GM12878 (cell line): ENCODE results near the gene YWHAH. TPM values are rescaled to one million over a fixed set of nuclear protein-coding genes. Genes with fewer than 3 reads are reported as not detected.

Experiments
- ATAC-seq: fragments of 200-7000 bp; cut with Tn5 transposase; 3 replicates; pipeline ENCODE4 v1.9.1; 2020; ENCODE audit warnings: mild to moderate bottlenecking, moderate library complexity
- BruUV-seq: library from RNA; stranded (reverse); fragments of 400-500 nt; replicated peaks from 2 replicates; lab custom pipeline; 2021; lab: Mats Ljungman, UMichigan
- CTCF ChIA-PET: fragments of 300-600 bp; sonication (Branson Sonifier 250); formaldehyde crosslinking; extraction: SDS; loops from one replicate; lab custom pipeline; 2021; ENCODE audit warnings: inconsistent platforms; lab: Yijun Ruan, JAX
- POLR2A ChIA-PET: fragments of 350-600 bp; formaldehyde crosslinking; extraction: SDS; loops from one replicate; lab custom pipeline; 2021; ENCODE audit warnings: inconsistent platforms; lab: Charles Lee
- RAD21 ChIA-PET: fragments of 300-600 bp; sonication (Branson Sonifier 250); formaldehyde crosslinking; loops from one replicate; lab custom pipeline; 2023; ENCODE audit warnings: antibody characterized with exemption; ENCODE audit not compliant: unreplicated experiment; lab: Charles Lee
- SMC1A ChIA-PET: fragments of 300-600 bp; sonication (Branson Sonifier 250); formaldehyde crosslinking; loops from one replicate; lab custom pipeline; 2023; ENCODE audit not compliant: unreplicated experiment, uncharacterized antibody; lab: Charles Lee
- DNase-seq: peaks from one replicate; pipeline ENCODE4 v3.0.0-alpha.2; 2011; ENCODE audit warnings: low read depth, low spot score
- FAIRE-seq: peaks from 3 replicates; lab custom pipeline; 2011; peaks lifted over from hg19 to GRCh38; lab: Jason Lieb, UNC
- H2AFZ ChIP-seq: 2 replicates; pipeline ENCODE4 v1.6.0; 2011; ENCODE audit warnings: low read depth, low read length, control low read depth; ENCODE audit not compliant: control insufficient read depth
- H3K27ac ChIP-seq: 2 replicates; pipeline ENCODE4 v1.5.1; 2011; ENCODE audit warnings: control low read depth; ENCODE audit not compliant: control insufficient read depth, insufficient read depth
- H3K27me3 ChIP-seq, 2 experiments: replicated peaks in 1 of 2; 2 replicates each; pipeline versions ENCODE4 v1.6.0 to v1.6.1; 2011; ENCODE audit warnings: low read length in 1 of 2; ENCODE audit not compliant: control insufficient read depth in 2 of 2, insufficient read depth in 2 of 2
- H3K36me3 ChIP-seq, 2 experiments: 2 replicates each; pipeline ENCODE4 v1.5.1; 2011; ENCODE audit warnings: low read length in 1 of 2; ENCODE audit not compliant: control insufficient read depth in 2 of 2, insufficient read depth in 2 of 2
- H3K4me1 ChIP-seq: 2 replicates; pipeline ENCODE4 v1.6.1; 2011; ENCODE audit warnings: mild to moderate bottlenecking, low read length, moderate library complexity, mixed read lengths; ENCODE audit not compliant: control insufficient read depth, insufficient read depth
- H3K4me2 ChIP-seq: 2 replicates; pipeline ENCODE4 v1.6.0; 2011; ENCODE audit warnings: control low read depth; ENCODE audit not compliant: control insufficient read depth, insufficient read depth
- H3K4me3 ChIP-seq: fragments of 200-600 bp; sonication (generic); 2 replicates; pipeline ENCODE4 v1.5.1; 2016
- H3K79me2 ChIP-seq: 2 replicates; pipeline ENCODE4 v1.6.0; 2011; ENCODE audit warnings: low read length; ENCODE audit not compliant: control insufficient read depth, insufficient read depth
- H3K9ac ChIP-seq: 2 replicates; pipeline ENCODE4 v1.8.0; 2011; ENCODE audit warnings: low read length, control low read depth, mixed read lengths; ENCODE audit not compliant: control insufficient read depth, insufficient read depth
- H3K9me3 ChIP-seq: replicated peaks from 3 replicates; pipeline ENCODE4 v1.5.1; 2011; ENCODE audit warnings: mild to moderate bottlenecking, low read length; ENCODE audit not compliant: control insufficient read depth, insufficient read depth
- H4K20me1 ChIP-seq: 2 replicates; pipeline ENCODE4 v1.6.0; 2011; ENCODE audit not compliant: control insufficient read depth, insufficient read depth
- E2F4 ChIP-seq: IDR thresholded peaks from 2 replicates; pipeline ENCODE4 v1.6.1; 2012; ENCODE audit warnings: low read depth, low read length, improper control_type of control experiment
- KDM1A ChIP-seq: fragments of 200-600 bp; sonication (generic); IDR thresholded peaks from 2 replicates; pipeline ENCODE4 v1.6.1; 2016; ENCODE audit warnings: borderline replicate concordance
- SIN3A ChIP-seq: IDR thresholded peaks from 2 replicates; pipeline ENCODE4 v1.6.1; 2012; ENCODE audit warnings: low read depth, low read length, improper control_type of control experiment
- TCF3 ChIP-seq: IDR thresholded peaks from 2 replicates; pipeline ENCODE4 v1.6.1; 2012; ENCODE audit warnings: low read depth, mild to moderate bottlenecking, low read length, borderline replicate concordance; ENCODE audit not compliant: insufficient read depth
- WGBS: methylation state at CpG from one replicate; pipeline ENCODE4 v1.1.6; 2016; ENCODE audit warnings: low lambda C conversion rate; ENCODE audit not compliant: insufficient replicate concordance, insufficient coverage; ENCODE audit errors: missing lambda C conversion rate; 5-methylcytosine and 5-hydroxymethylcytosine counted together
- in situ Hi-C: fragments of 300-500 bp; cut with MboI; formaldehyde crosslinking; loops from 9 replicates; pipeline ENCODE4 v1.14.3; 2018; ENCODE audit warnings: mixed read lengths
- intact Hi-C: fragments of 100-400 bp; cut with micrococcal nuclease; formaldehyde crosslinking; loops from one replicate; pipeline ENCODE4 v1.14.2; 2022; ENCODE audit not compliant: unreplicated experiment
- polyA plus RNA-seq, 11 experiments: library from polyadenylated mRNA; depleted of rRNA in 4 of 11; unstranded in 6 of 11; stranded (reverse) in 5 of 11; fragments of >200 nt; fragmentation: Nextera tagmentation in 4 of 11; fragmentation: Illumina TruSeq in 1 of 11; extraction: Ambion mirVana in 4 of 11; extraction: Trizol in 1 of 11; gene quantifications; 1 replicate in 1 of 11; 2 replicates in 10 of 11; pipeline versions ENCODE4 v1.2.1 to v1.2.3, GENCODE V29; 2011 to 2016; ENCODE audit warnings: inconsistent platforms in 2 of 11, missing spikeins in 2 of 11, low read depth in 1 of 11
- total RNA-seq, 4 experiments: library from RNA; depleted of rRNA in 3 of 4; stranded (reverse); fragments of >200 nt in 3 of 4; fragmentation: Illumina TruSeq in 1 of 4; extraction: Trizol in 1 of 4; gene quantifications; 2 replicates each; pipeline versions ENCODE4 v1.2.1 to v1.2.3, GENCODE V29; 2013 to 2021

YWHAH gene
- total and polyA plus RNA-seq, 10 of the 15 experiments (the other 5 are each of a cell fraction or from before 2014, with no cell fraction given), result 34.2 to 197 (median 115) TPM

GRCh38 chr22:31940506-31940905 is 3.8 kb upstream of the YWHAH start (continued):
- TF ChIP-seq E2F4 (no peak), SIN3A (no peak)

GRCh38 chr22:31942091-31942490 is 2.2 kb upstream of the YWHAH start:
- intact Hi-C loops, result no loop called here
- Histone ChIP-seq H3K4me2 (no peak overlapping the region), H3K9me3 (no peaks in the 10 kb centered on the region)
- TF ChIP-seq TCF3 (no peak), KDM1A (no peak)
- TF ChIP-seq, all 136 proteins: peak for 0
- ChIA-PET RAD21 (no interaction called here), SMC1A (interaction anchor here (1.2 to 10.0 kb wide), 3 partner anchors 23 to 277 kb away, joined by 3 to 99 read pairs (median 3); partner anchors contain the start of gene PISD), CTCF (interaction anchor here (1.1 to 1.6 kb wide), 4 partner anchors 20 to 305 kb away, joined by 3 to 5 read pairs (median 4); no protein-coding TSS in a partner anchor), POLR2A (interaction anchor here (0.6 kb wide), 1 partner anchor 13 kb away, joined by 3 read pairs; no protein-coding TSS in a partner anchor)
- no peak overlapping the region for H3K9ac ChIP-seq
- 0 out of 2 replicates have a peak, but pooled peaks cover 3% of the 10 kb centered on the region for H4K20me1 ChIP-seq
- H3K4me1 ChIP-seq, result peaks cover 12% of the 10 kb centered on the region
- peaks cover 27% of the 10 kb centered on the region for H3K79me2 ChIP-seq
- no peaks in the 10 kb centered on the region; a peak in 1 of 4 replicates for H3K36me3 ChIP-seq
- in situ Hi-C loops, result no loop called here
- 66% methylated on average over 5 of the region's 5 CpGs for WGBS
- no TSS peak for BruUV-seq
- FAIRE-seq (no peak), ATAC-seq (no peak), DNase-seq (no peak)
- no peaks in the 10 kb centered on the region for H3K27me3 ChIP-seq
- no peak overlapping the region for H2AFZ ChIP-seq
- no peak overlapping the region for H3K4me3 ChIP-seq
- H3K27ac ChIP-seq, result no peak overlapping the region
